Esophagus squamous epithelium (tissue), 5 donors: ENCODE measurements around the gene ARHGAP28. TPM values are rescaled to one million over a fixed set of nuclear protein-coding genes. Genes with fewer than 3 reads are reported as not detected.

Experiments used
- DNase-seq: peaks from one replicate; lab custom pipeline; 2025; lab: John Stamatoyannopoulos, UW
- H3K27ac ChIP-seq, 4 donors: fragments of 200-600 bp; sonication (generic); one replicate each; pipeline ENCODE4 v1.5.1; 2016 to 2019; ENCODE audit warnings: mild to moderate bottlenecking in 1 of 4
- H3K27me3 ChIP-seq, 4 donors: fragments of 200-600 bp; sonication (generic); 1 replicate in 3 of 4; 2 replicates in 1 of 4; pipeline versions ENCODE4 v1.5.1 to v1.6.0; 2017 to 2021; ENCODE audit warnings: antibody characterized with exemption in 1 of 4
- H3K36me3 ChIP-seq, 3 donors: fragments of 200-600 bp; sonication (generic); one replicate each; pipeline ENCODE4 v1.5.1; 2016 to 2019
- H3K4me1 ChIP-seq, 3 donors: fragments of 200-600 bp; sonication (generic); one replicate each; pipeline ENCODE4 v1.5.1; 2017 to 2019
- H3K4me3 ChIP-seq, 4 donors: fragments of 200-600 bp; sonication (generic); 1 replicate in 3 of 4; 2 replicates in 1 of 4; pipeline ENCODE4 v1.5.1; 2016 to 2019; ENCODE audit warnings: mild to moderate bottlenecking in 2 of 4, moderate library complexity in 1 of 4
- H3K9me3 ChIP-seq, 3 donors: fragments of 200-600 bp; sonication (generic); one replicate each; pipeline ENCODE4 v1.5.1; 2016 to 2019
- POLR2A ChIP-seq, 4 donors: fragments of 450-650 bp; IDR thresholded peaks; one replicate each; pipeline ENCODE4 v1.6.1; 2017; ENCODE audit warnings: antibody characterized with exemption in 4 of 4, mild to moderate bottlenecking in 4 of 4, moderate library complexity in 3 of 4
- WGBS, 2 donors: methylation state at CpG; one replicate each; pipeline ENCODE4 v1.1.5; 2018; 5-methylcytosine and 5-hydroxymethylcytosine counted together
- intact Hi-C: fragments of 100-400 bp; cut with DNase I; formaldehyde crosslinking; loops from one replicate; pipeline ENCODE4 v1.15.0; 2022
- total RNA-seq, 4 donors: library from RNA; depleted of rRNA; stranded (reverse); fragments of >200 nt; gene quantifications; one replicate each; pipeline ENCODE4 v1.1.0, GENCODE V29; 2016
- TF ChIP-seq, protein P1 (sequence below), 6 experiments: fragments of 450-650 bp in 4 of 6; fragments of 200-600 bp in 2 of 6; sonication (generic) in 2 of 6; IDR thresholded peaks; one replicate each; pipeline ENCODE4 v1.5.1; 2016 to 2019; ENCODE audit warnings: antibody characterized with exemption in 6 of 6, mild to moderate bottlenecking in 4 of 6, moderate library complexity in 4 of 6
- donor health status: DM: yes; HTN: yes; CAD: no.

Gene ARHGAP28
- total RNA-seq, 4 donors from 2014 or later: 1.2 to 4.8 (median 3.4) TPM

DNA sequence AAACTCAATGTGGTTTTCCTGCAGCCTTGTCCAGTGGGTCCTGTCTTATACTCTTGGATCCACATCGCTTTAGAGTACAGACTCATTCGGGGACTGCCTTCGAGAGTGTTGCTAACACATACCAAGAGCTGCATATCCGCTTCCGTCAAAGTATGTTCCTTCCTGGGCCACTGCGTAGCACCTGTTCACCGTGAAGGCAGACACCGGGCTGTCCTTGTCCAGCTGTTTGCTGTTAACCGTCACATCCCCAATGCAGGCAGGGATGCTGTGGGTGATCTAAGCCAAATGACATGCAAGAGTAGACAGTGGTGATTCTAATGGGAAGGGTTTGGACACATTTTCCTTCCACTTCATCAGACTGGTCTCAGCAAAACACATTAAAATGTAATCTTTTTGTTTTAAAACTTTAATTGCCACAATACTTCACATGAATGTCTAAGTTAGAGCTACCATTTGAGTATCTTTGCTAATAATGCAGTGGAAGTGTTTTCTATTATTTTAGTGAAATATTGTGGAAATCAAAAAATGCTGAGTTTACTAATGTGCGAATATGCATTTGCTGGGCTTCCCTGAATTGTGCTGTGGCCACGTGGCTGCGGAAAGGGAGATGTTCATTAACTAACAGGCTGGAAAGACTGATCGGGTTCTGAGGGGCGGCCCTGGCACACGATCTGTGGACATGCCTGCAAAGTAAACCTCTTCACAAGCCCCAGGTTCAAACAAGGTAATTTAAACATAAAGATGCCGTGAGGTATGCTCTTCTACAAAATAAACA, 219.0 kb downstream of the ARHGAP28 start:
- Histone ChIP-seq H3K4me3 (no peak overlapping the region), H3K27me3 (no peaks in the 10 kb centered on the region), H3K4me1 (no peaks in the 10 kb centered on the region), H3K36me3 (no peaks in the 10 kb centered on the region), H3K9me3 (no peaks in the 10 kb centered on the region), H3K27ac (no peak overlapping the region)
- intact Hi-C loops: no loop called here
- WGBS, 2 donors: 81 to 87% methylated on average over 14 to 16 of the region's 16 CpGs
- no peak for DNase-seq
- TF ChIP-seq POLR2A (IDR thresholded peaks at IDR 0.05): no peak
- TF ChIP-seq, protein P1, sequence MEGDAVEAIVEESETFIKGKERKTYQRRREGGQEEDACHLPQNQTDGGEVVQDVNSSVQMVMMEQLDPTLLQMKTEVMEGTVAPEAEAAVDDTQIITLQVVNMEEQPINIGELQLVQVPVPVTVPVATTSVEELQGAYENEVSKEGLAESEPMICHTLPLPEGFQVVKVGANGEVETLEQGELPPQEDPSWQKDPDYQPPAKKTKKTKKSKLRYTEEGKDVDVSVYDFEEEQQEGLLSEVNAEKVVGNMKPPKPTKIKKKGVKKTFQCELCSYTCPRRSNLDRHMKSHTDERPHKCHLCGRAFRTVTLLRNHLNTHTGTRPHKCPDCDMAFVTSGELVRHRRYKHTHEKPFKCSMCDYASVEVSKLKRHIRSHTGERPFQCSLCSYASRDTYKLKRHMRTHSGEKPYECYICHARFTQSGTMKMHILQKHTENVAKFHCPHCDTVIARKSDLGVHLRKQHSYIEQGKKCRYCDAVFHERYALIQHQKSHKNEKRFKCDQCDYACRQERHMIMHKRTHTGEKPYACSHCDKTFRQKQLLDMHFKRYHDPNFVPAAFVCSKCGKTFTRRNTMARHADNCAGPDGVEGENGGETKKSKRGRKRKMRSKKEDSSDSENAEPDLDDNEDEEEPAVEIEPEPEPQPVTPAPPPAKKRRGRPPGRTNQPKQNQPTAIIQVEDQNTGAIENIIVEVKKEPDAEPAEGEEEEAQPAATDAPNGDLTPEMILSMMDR (IDR thresholded peaks at IDR 0.05): no peak

DNA sequence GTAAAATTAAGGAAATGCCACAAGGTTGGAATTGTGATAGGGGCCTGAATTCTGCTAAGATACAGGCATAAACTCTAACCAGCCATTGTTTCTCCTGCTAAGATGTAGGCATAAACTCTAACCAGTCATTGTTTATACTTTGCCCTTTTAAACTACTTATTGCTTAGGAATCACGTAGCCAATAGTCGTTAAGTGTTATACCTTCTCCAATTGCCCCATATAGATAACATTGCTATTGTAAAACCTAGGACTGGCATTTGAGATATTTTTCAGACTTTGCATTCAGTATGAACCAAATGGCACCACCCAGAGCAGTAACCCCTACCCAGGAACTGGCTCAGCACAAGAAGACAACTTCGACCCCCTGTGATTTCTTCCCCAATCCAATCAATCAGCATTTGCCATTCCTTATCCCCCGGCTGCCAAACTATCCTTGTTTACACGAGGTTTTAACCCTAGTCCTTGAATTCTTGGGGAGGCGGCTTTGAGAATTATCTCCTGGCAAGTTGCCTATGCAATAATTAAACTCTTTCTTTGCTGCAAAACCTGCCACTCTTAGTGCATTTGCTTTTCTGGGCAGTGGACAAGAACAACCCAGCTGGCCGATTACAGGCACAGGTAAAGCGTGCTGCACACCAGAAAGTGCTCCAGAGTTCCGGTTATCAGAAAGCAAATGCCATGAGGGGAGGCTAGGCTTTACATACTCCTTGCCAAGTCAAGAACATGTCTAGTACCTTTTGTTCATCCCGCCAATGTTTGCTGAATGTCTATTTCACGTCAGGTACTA, 220.5 kb downstream of the ARHGAP28 start:
- no peaks in the 10 kb centered on the region for H3K9me3 ChIP-seq
- H3K27me3 ChIP-seq: no peaks in the 10 kb centered on the region
- H3K4me3 ChIP-seq: no peak overlapping the region
- H3K27ac ChIP-seq: no peak overlapping the region
- TF ChIP-seq, protein P1 (IDR thresholded peaks at IDR 0.05): no peak
- TF ChIP-seq POLR2A (IDR thresholded peaks at IDR 0.05): no peak
- no peak for DNase-seq
- no peaks in the 10 kb centered on the region for H3K4me1 ChIP-seq
- intact Hi-C loops: no loop called here
- WGBS, 2 donors: 59 to 62% methylated on average over 8 of the region's 11 CpGs
- no peaks in the 10 kb centered on the region for H3K36me3 ChIP-seq

- no peaks in the 10 kb centered on the region for H3K4me1 ChIP-seq
- H3K27me3 ChIP-seq: no peaks in the 10 kb centered on the region
- TF ChIP-seq POLR2A (IDR thresholded peaks at IDR 0.05): no peak
- TF ChIP-seq, protein P1 (IDR thresholded peaks at IDR 0.05): no peak
- no peak overlapping the region for H3K27ac ChIP-seq
- DNase-seq: no peak
- H3K36me3 ChIP-seq: no peaks in the 10 kb centered on the region
- H3K9me3 ChIP-seq: no peaks in the 10 kb centered on the region
- H3K4me3 ChIP-seq: no peak overlapping the region
- intact Hi-C loops: no loop called here
- 87 to 88% methylated on average over 9 to 13 of the region's 14 CpGs for WGBS, 2 donors
Observed at GRCh38 chr18:6950641-6951040, 221.1 kb downstream of the ARHGAP28 start.

DNA sequence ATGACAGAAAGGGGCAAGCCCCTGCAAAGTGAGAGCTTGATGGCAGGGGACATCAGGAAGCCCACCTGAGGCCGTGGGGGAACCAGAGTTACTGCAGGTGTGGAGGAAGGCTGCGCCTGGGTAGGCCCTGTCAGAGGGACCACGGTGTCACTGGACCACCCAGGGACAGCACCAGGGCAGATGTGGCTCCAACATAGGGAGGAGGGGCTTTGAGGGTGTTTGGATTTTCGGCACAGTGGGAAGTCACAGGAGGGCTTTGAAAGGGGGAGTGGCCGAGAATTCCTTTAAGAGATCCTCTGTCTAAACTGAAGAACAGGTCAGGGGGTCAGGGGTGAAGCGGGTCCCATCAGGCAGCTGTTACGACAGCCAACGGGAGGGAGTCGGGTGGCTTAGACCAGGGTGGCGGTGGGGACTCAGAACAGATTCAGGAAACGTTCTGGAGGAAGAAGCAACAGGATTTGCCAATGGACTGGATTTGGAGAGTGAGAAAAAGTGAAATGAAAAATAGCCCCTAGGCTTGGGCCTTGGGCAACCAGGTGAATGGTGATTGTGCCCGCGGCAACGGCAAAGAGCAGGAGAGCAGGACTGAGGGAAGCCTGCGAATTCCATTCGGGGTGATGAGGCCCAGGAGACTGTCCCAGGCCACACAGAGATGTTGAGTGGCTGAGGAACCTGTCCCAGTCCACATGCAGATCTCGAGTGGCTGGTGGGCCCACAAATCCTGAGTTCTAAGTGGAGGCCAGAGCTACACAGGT, 222.0 kb downstream of the ARHGAP28 start:
- no peak overlapping the region for H3K27ac ChIP-seq
- WGBS, 2 donors: 78 to 83% methylated on average over 16 to 17 of the region's 17 CpGs
- TF ChIP-seq, protein P1 (IDR thresholded peaks at IDR 0.05): no peak
- no peak for TF ChIP-seq POLR2A (IDR thresholded peaks at IDR 0.05)
- no peak overlapping the region for H3K4me3 ChIP-seq
- H3K36me3 ChIP-seq: no peaks in the 10 kb centered on the region
- H3K4me1 ChIP-seq: no peaks in the 10 kb centered on the region
- no peaks in the 10 kb centered on the region for H3K27me3 ChIP-seq
- intact Hi-C loops: no loop called here
- no peaks in the 10 kb centered on the region for H3K9me3 ChIP-seq
- DNase-seq: no peak
